A673 (cell line): ENCODE data around the gene ALDH16A1. TPM values are rescaled to one million over a fixed set of nuclear protein-coding genes. Genes with fewer than 3 reads are reported as not detected.

ENCODE experiments used
- BruUV-seq: library from RNA; stranded (reverse); fragments of 400-500 nt; replicated peaks from 2 replicates; lab custom pipeline; 2021; lab: Mats Ljungman, UMichigan
- CTCF ChIA-PET: fragments of 300-600 bp; sonication (Branson Sonifier 250); formaldehyde crosslinking; loops from one replicate; lab custom pipeline; 2022; ENCODE audit warnings: antibody characterized with exemption; lab: Charles Lee
- POLR2A ChIA-PET: fragments of 300-600 bp; sonication (Branson Sonifier 250); formaldehyde crosslinking; loops from one replicate; lab custom pipeline; 2022; ENCODE audit warnings: antibody characterized with exemption; ENCODE audit not compliant: low non-redundant PET; lab: Charles Lee
- DNase-seq: peaks from one replicate; pipeline ENCODE4 v3.0.0-alpha.2; 2015; ENCODE audit warnings: low spot score
- H3K27ac ChIP-seq: fragments of 200-600 bp; sonication (generic); 2 replicates; pipeline ENCODE4 v1.5.1; 2016; ENCODE audit warnings: mixed run types, low read depth, mild to moderate bottlenecking, mixed read lengths, antibody characterized with exemption, low read length; ENCODE audit not compliant: poor library complexity, severe bottlenecking
- H3K27me3 ChIP-seq: fragments of 200-600 bp; sonication (generic); replicated peaks from 2 replicates; pipeline ENCODE4 v1.6.1; 2017; ENCODE audit warnings: mixed run types, low read depth, mild to moderate bottlenecking, mixed read lengths, antibody characterized with exemption, low read length; ENCODE audit not compliant: insufficient read depth, poor library complexity
- H3K36me3 ChIP-seq: fragments of 200-600 bp; sonication (generic); 2 replicates; pipeline ENCODE4 v1.6.1; 2016; ENCODE audit warnings: mixed run types, mild to moderate bottlenecking, mixed read lengths, antibody characterized with exemption, low read length; ENCODE audit not compliant: insufficient read depth, poor library complexity, severe bottlenecking
- H3K4me1 ChIP-seq: fragments of 200-600 bp; sonication (generic); 2 replicates; pipeline ENCODE4 v1.6.1; 2017; ENCODE audit warnings: mixed run types, mild to moderate bottlenecking, mixed read lengths, antibody characterized with exemption, low read length; ENCODE audit not compliant: insufficient read depth, poor library complexity, severe bottlenecking
- H3K4me3 ChIP-seq: fragments of 200-600 bp; sonication (generic); 2 replicates; pipeline ENCODE4 v1.5.1; 2016; ENCODE audit warnings: low read depth, mixed run types, mild to moderate bottlenecking, mixed read lengths, low read length; ENCODE audit not compliant: poor library complexity, severe bottlenecking
- H3K9me3 ChIP-seq: fragments of 200-600 bp; sonication (generic); 2 replicates; pipeline ENCODE4 v1.6.1; 2016; ENCODE audit warnings: mixed run types, low read depth, mild to moderate bottlenecking, mixed read lengths, antibody characterized with exemption, low read length; ENCODE audit not compliant: poor library complexity, severe bottlenecking
- CTCF ChIP-seq: fragments of 300-800, 200-600 bp; sonication (generic); conservative IDR thresholded peaks from 2 replicates; pipeline ENCODE4 v1.5.1; 2017; ENCODE audit warnings: low read depth, mild to moderate bottlenecking, antibody characterized with exemption, low read length, moderate library complexity, mixed read lengths
- EZH2 ChIP-seq: fragments of 200-600 bp; sonication (generic); IDR thresholded peaks from 2 replicates; pipeline ENCODE4 v1.6.1; 2017; ENCODE audit warnings: borderline replicate concordance, low read depth, mild to moderate bottlenecking, mixed read lengths, antibody characterized with exemption, low read length; ENCODE audit not compliant: poor library complexity, severe bottlenecking
- intact Hi-C: fragments of 100-400 bp; cut with micrococcal nuclease; formaldehyde crosslinking; loops from one replicate; pipeline ENCODE4 v1.10.0; 2022; ENCODE audit not compliant: unreplicated experiment
- total RNA-seq: library from RNA; stranded (reverse); gene quantifications from 2 replicates; pipeline ENCODE4 v1.2.3, GENCODE V29; 2021

ALDH16A1 gene
- total RNA-seq, 1 experiment from 2014 or later: 23.2 TPM

GRCh38 chr19:49437231-49437630 is 15.8 kb upstream of the ALDH16A1 start:
- Histone ChIP-seq H3K27ac (no peak overlapping the region), H3K4me3 (no peak overlapping the region), H3K9me3 (no peaks in the 10 kb centered on the region), H3K36me3 (no peaks in the 10 kb centered on the region), H3K27me3 (peaks cover 36% of the 10 kb centered on the region), H3K4me1 (peaks cover 9% of the 10 kb centered on the region)
- TF ChIP-seq CTCF: no peak
- no peak for TF ChIP-seq EZH2
- no peak for DNase-seq
- intact Hi-C loops: no loop called here
- CTCF ChIA-PET: no interaction called here
- BruUV-seq: no TSS peak
- POLR2A ChIA-PET: no interaction called here

- TF ChIP-seq EZH2 (no peak), CTCF (no peak)
- H3K4me3 ChIP-seq: no peak overlapping the region
- BruUV-seq: no TSS peak
- intact Hi-C loops: no loop called here
- CTCF ChIA-PET: no interaction called here
- peaks cover 36% of the 10 kb centered on the region for H3K27me3 ChIP-seq
- H3K36me3 ChIP-seq: no peaks in the 10 kb centered on the region
- POLR2A ChIA-PET: no interaction called here
- DNase-seq: no peak
- H3K4me1 ChIP-seq: peaks cover 12% of the 10 kb centered on the region
- H3K27ac ChIP-seq: no peak overlapping the region
- H3K9me3 ChIP-seq: no peaks in the 10 kb centered on the region
Observed at GRCh38 chr19:49438261-49438660, 14.8 kb upstream of the ALDH16A1 start.

- peaks cover 12% of the 10 kb centered on the region for H3K4me1 ChIP-seq
- H3K36me3 ChIP-seq: no peaks in the 10 kb centered on the region
- DNase-seq: no peak
- ChIA-PET POLR2A (no interaction called here), CTCF (interaction anchor here (0.6 to 1.1 kb wide), 2 partner anchors 48 to 326 kb away, joined by 3 read pairs; partner anchors contain the start of gene LIN7B)
- H3K27ac ChIP-seq: no peak overlapping the region
- BruUV-seq: no TSS peak
- TF ChIP-seq EZH2 (no peak), CTCF (no peak)
- intact Hi-C loops: loop anchor here (5.0 kb wide), 2 partner anchors 213 to 343 kb away; no protein-coding TSS in a partner anchor
- H3K27me3 ChIP-seq: peaks cover 36% of the 10 kb centered on the region
- no peaks in the 10 kb centered on the region for H3K9me3 ChIP-seq
- H3K4me3 ChIP-seq: no peak overlapping the region
Observed at GRCh38 chr19:49439836-49440235, 13.2 kb upstream of the ALDH16A1 start.
